Memory B cell (primary cell): ENCODE measurements around the gene MKRN1.
"Not testable (repeated sequence)": the region's sequence is repeated elsewhere in the genome, so short reads cannot be mapped to it uniquely, and the experiment has no call there.

ENCODE experiments used
- ATAC-seq: fragments of 150-1000 bp; cut with Tn5 transposase; 2 replicates; pipeline ENCODE4 v1.10.0; 2021; ENCODE audit warnings: low read depth, mild to moderate bottlenecking, moderate library complexity
- DNase-seq, 2 donors: peaks; one replicate each; pipeline ENCODE4 v3.0.0; 2022; ENCODE audit warnings: low spot score in 2 of 2
- H3K27ac Mint-ChIP-seq: one replicate; pipeline ENCODE4 v1.8.0; 2022; ENCODE audit warnings: mild to moderate bottlenecking, moderate library complexity, mixed read lengths
- H3K27me3 Mint-ChIP-seq: one replicate; pipeline ENCODE4 v1.8.0; 2022; ENCODE audit warnings: mixed read lengths
- H3K36me3 Mint-ChIP-seq: one replicate; pipeline ENCODE4 v1.8.0; 2022; ENCODE audit warnings: mild to moderate bottlenecking, mixed read lengths
- H3K4me1 Mint-ChIP-seq: one replicate; pipeline ENCODE4 v1.8.0; 2022; ENCODE audit warnings: mixed read lengths
- H3K4me3 Mint-ChIP-seq: one replicate; pipeline ENCODE4 v1.8.0; 2022; ENCODE audit warnings: mild to moderate bottlenecking, moderate library complexity, mixed read lengths
- H3K9me3 Mint-ChIP-seq: one replicate; pipeline ENCODE4 v1.8.0; 2022; ENCODE audit warnings: mixed read lengths

MKRN1 gene

GRCh38 chr7:140497807-140498206 lies 18.5 kb upstream of the MKRN1 start:
- not testable (repeated sequence) for H3K4me1 Mint-ChIP-seq, ATAC-seq, H3K36me3 Mint-ChIP-seq

GRCh38 chr7:140497241-140497769 lies 18.0 kb upstream of the MKRN1 start:
- DNase-seq (no peak), ATAC-seq (no peak)
- Mint-ChIP-seq H3K9me3 (no peaks in the 10 kb centered on the region), H3K27me3 (no peaks in the 10 kb centered on the region), H3K36me3 (no peaks in the 10 kb centered on the region), H3K27ac (no peak overlapping the region), H3K4me3 (no peak overlapping the region), H3K4me1 (no peaks in the 10 kb centered on the region)

More at GRCh38 chr7:140497807-140498206, 18.5 kb upstream of the MKRN1 start:
- not testable (repeated sequence) for H3K4me3 Mint-ChIP-seq, DNase-seq, H3K27me3 Mint-ChIP-seq, H3K9me3 Mint-ChIP-seq, H3K27ac Mint-ChIP-seq

GRCh38 chr7:140495514-140496097 lies 16.3 kb upstream of the MKRN1 start:
- Mint-ChIP-seq H3K27ac (no peak overlapping the region), H3K4me3 (no peak overlapping the region), H3K36me3 (no peaks in the 10 kb centered on the region), H3K4me1 (no peaks in the 10 kb centered on the region), H3K27me3 (no peaks in the 10 kb centered on the region), H3K9me3 (no peaks in the 10 kb centered on the region)
- ATAC-seq = no peak
- no peak for DNase-seq

GRCh38 chr7:140494867-140495266 lies 15.6 kb upstream of the MKRN1 start:
- ATAC-seq = no peak
- no peak for DNase-seq
- H3K36me3 Mint-ChIP-seq = no peaks in the 10 kb centered on the region
- no peaks in the 10 kb centered on the region for H3K9me3 Mint-ChIP-seq
- no peaks in the 10 kb centered on the region for H3K27me3 Mint-ChIP-seq
- no peak overlapping the region for H3K4me3 Mint-ChIP-seq
- no peak overlapping the region for H3K27ac Mint-ChIP-seq
- no peaks in the 10 kb centered on the region for H3K4me1 Mint-ChIP-seq

GRCh38 chr7:140489026-140489359 lies 9.7 kb upstream of the MKRN1 start:
- no peak for ATAC-seq
- Mint-ChIP-seq H3K36me3 (no peaks in the 10 kb centered on the region), H3K27me3 (no peaks in the 10 kb centered on the region), H3K27ac (no peak overlapping the region), H3K4me1 (no peaks in the 10 kb centered on the region), H3K4me3 (no peak overlapping the region), H3K9me3 (no peaks in the 10 kb centered on the region)
- DNase-seq = no peak

GRCh38 chr7:140485500-140486265 lies 6.4 kb upstream of the MKRN1 start:
- no peak overlapping the region for H3K4me3 Mint-ChIP-seq
- no peaks in the 10 kb centered on the region for H3K36me3 Mint-ChIP-seq
- H3K4me1 Mint-ChIP-seq = no peaks in the 10 kb centered on the region
- ATAC-seq (no peak), DNase-seq (no peak)
- no peak overlapping the region for H3K27ac Mint-ChIP-seq
- no peaks in the 10 kb centered on the region for H3K9me3 Mint-ChIP-seq
- no peaks in the 10 kb centered on the region for H3K27me3 Mint-ChIP-seq

GRCh38 chr7:140484951-140485499 lies 5.7 kb upstream of the MKRN1 start:
- Mint-ChIP-seq H3K36me3 (no peaks in the 10 kb centered on the region), H3K27me3 (no peaks in the 10 kb centered on the region), H3K4me1 (no peaks in the 10 kb centered on the region), H3K4me3 (no peak overlapping the region), H3K27ac (no peak overlapping the region), H3K9me3 (no peaks in the 10 kb centered on the region)
- DNase-seq = no peak
- ATAC-seq = no peak

GRCh38 chr7:140484479-140484878 lies 5.2 kb upstream of the MKRN1 start:
- Mint-ChIP-seq H3K27ac (no peak overlapping the region), H3K27me3 (no peaks in the 10 kb centered on the region), H3K36me3 (no peaks in the 10 kb centered on the region), H3K9me3 (no peaks in the 10 kb centered on the region), H3K4me1 (peaks cover 2% of the 10 kb centered on the region), H3K4me3 (no peak overlapping the region)
- ATAC-seq (no peak), DNase-seq (no peak)

GRCh38 chr7:140479739-140480084 lies 407 bp upstream of the MKRN1 start:
- peak; percentile 3 for ATAC-seq
- Mint-ChIP-seq H3K4me1 (peaks cover 16% of the 10 kb centered on the region), H3K27me3 (no peaks in the 10 kb centered on the region), H3K27ac (peak overlapping the region; percentile 95), H3K36me3 (peaks cover 3% of the 10 kb centered on the region), H3K4me3 (peak overlapping the region; percentile 100), H3K9me3 (no peaks in the 10 kb centered on the region)
- no peak for DNase-seq

- Mint-ChIP-seq H3K9me3 (no peaks in the 10 kb centered on the region), H3K27ac (peak overlapping the region; percentile 95), H3K27me3 (no peaks in the 10 kb centered on the region), H3K4me3 (peak overlapping the region; percentile 100), H3K36me3 (peaks cover 3% of the 10 kb centered on the region), H3K4me1 (peaks cover 16% of the 10 kb centered on the region)
- peak; percentile 35 to 61 for DNase-seq
- ATAC-seq = peak; percentile 43
These were observed 851 bp downstream of the MKRN1 start for GRCh38 chr7:140478246-140479061.

- DNase-seq = no peak
- Mint-ChIP-seq H3K27me3 (no peaks in the 10 kb centered on the region), H3K9me3 (no peaks in the 10 kb centered on the region), H3K4me1 (peaks cover 16% of the 10 kb centered on the region), H3K36me3 (peaks cover 4% of the 10 kb centered on the region), H3K27ac (peak overlapping the region; percentile 95), H3K4me3 (peak overlapping the region; percentile 100)
- no peak for ATAC-seq
These were observed 2.5 kb downstream of the MKRN1 start for GRCh38 chr7:140476698-140477261.

- peak; percentile 34 to 57 for DNase-seq
- Mint-ChIP-seq H3K4me1 (peaks cover 16% of the 10 kb centered on the region), H3K4me3 (peak overlapping the region; percentile 56), H3K27ac (peak overlapping the region; percentile 58), H3K9me3 (no peaks in the 10 kb centered on the region), H3K36me3 (peaks cover 7% of the 10 kb centered on the region), H3K27me3 (no peaks in the 10 kb centered on the region)
- no peak for ATAC-seq
These were observed 3.5 kb downstream of the MKRN1 start for GRCh38 chr7:140475747-140476333.

GRCh38 chr7:140463111-140463510 lies 16.2 kb downstream of the MKRN1 start:
- ATAC-seq (no peak), DNase-seq (no peak)
- Mint-ChIP-seq H3K27ac (no peak overlapping the region), H3K4me1 (peaks cover 7% of the 10 kb centered on the region), H3K27me3 (no peaks in the 10 kb centered on the region), H3K9me3 (no peaks in the 10 kb centered on the region), H3K36me3 (peaks cover 22% of the 10 kb centered on the region), H3K4me3 (no peak overlapping the region)
